ENCODE measurements around the gene EIF2S2.
A peak's percentile ranks its signal among the peaks of the same experiment; 100 is the strongest.

- TF ChIP-seq POLR2A (IDR thresholded peaks at IDR 0.05) (no peak), CTCF (IDR thresholded peaks at IDR 0.05) (peak in 1 of 4 donors; percentile 9)
Measured at GRCh38 chr20:34083137-34083536, 28.9 kb downstream of the EIF2S2 start.
